H4 (cell line): ENCODE data around the gene UBL5. TPM values are rescaled to one million over a fixed set of nuclear protein-coding genes. Genes with fewer than 3 reads are reported as not detected.

Experiments used
- total RNA-seq: library from RNA; depleted of rRNA; stranded (reverse); fragments of >200 nt; shearing (Covaris generic); gene quantifications from 2 replicates; pipeline ENCODE4 v1.2.3, GENCODE V29; 2014; rRNA removed

The UBL5 gene
- total RNA-seq, 1 experiment from 2014 or later, result 736 TPM

Other genes with a start within 250 kb of the UBL5 start
- gene ZNF121, start 243.4 kb upstream of the UBL5 start, total RNA-seq, result 22.6 and 24.6 TPM in 2 replicates
- 18.4 and 49.7 TPM in 2 replicates for gene ZNF561, start 206.7 kb upstream of the UBL5 start, total RNA-seq
- 21.8 and 32.9 TPM in 2 replicates for gene ZNF562, start 152.8 kb upstream of the UBL5 start, total RNA-seq
- 3.4 and 4.0 TPM in 2 replicates for gene ZNF846, start 59.2 kb upstream of the UBL5 start, total RNA-seq
- gene FBXL12, start 8.8 kb upstream of the UBL5 start, total RNA-seq, result 8.8 and 12.7 TPM in 2 replicates
- gene PIN1, start 7.4 kb downstream of the UBL5 start, total RNA-seq, result 73.2 and 94.3 TPM in 2 replicates
- 11.1 and 17.3 TPM in 2 replicates for gene OLFM2, start 108.6 kb downstream of the UBL5 start, total RNA-seq
- 0.14 TPM in 1 of 2 replicates, not detected in the other for gene COL5A3, start 182.6 kb downstream of the UBL5 start, total RNA-seq
- gene RDH8, start 185.6 kb downstream of the UBL5 start, total RNA-seq, result not detected in 2 replicates